HepG2 (cell line): Measurements from ENCODE around the gene PRKAG1.

Experiments used
- CHD2 ChIP-seq: IDR thresholded peaks from 2 replicates; pipeline ENCODE4 v1.6.1; 2011; ENCODE audit warnings: low read depth, low read length, improper control_type of control experiment
- GATAD2A ChIP-seq: IDR thresholded peaks from 2 replicates; pipeline ENCODE4 v1.6.1; 2016
- HMGA1 ChIP-seq: sonication (generic); formaldehyde crosslinking; conservative IDR thresholded peaks from 2 replicates; pipeline ENCODE4 v1.4.0; 2020; ENCODE audit warnings: missing genetic modification reagents
- SOX6 ChIP-seq, 2 experiments: fragments of 450-650 bp in 1 of 2; sonication (generic) in 1 of 2; formaldehyde crosslinking in 1 of 2; IDR thresholded peaks; 2 replicates each; pipeline versions ENCODE4 v1.4.0 to v1.6.1; 2017 to 2020; ENCODE audit warnings: antibody characterized with exemption in 1 of 2, mild to moderate bottlenecking in 1 of 2, missing genetic modification reagents in 1 of 2

DNA sequence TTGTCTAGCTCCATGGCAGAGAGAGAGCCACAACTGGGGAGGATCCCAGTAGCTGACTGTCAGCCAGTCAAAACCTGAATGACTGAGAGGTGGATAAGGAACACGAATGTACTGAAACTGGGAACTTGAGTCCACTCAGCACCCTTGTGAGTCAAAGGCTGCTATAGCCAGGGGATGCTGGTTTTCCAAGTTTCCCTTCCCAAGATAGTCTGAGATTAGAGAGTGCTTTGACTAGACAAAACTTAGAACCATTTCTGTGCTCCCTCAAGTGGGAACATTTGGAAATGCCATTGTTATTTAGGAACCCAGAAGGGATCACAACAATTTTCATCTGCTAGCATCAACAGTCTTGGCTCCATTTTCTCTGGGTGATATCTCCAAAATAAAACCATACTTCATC, 4.0 kb downstream of the PRKAG1 start:
- TF ChIP-seq SOX6 (IDR thresholded peaks at IDR 0.05) (no peak), SOX6 (CRISPR knock-in tag; IDR thresholded peaks at IDR 0.05) (no peak), CHD2 (no peak), HMGA1 (no peak), GATAD2A (no peak)
